Measurements from ENCODE around the gene TLN1.

- TF ChIP-seq, protein P1, sequence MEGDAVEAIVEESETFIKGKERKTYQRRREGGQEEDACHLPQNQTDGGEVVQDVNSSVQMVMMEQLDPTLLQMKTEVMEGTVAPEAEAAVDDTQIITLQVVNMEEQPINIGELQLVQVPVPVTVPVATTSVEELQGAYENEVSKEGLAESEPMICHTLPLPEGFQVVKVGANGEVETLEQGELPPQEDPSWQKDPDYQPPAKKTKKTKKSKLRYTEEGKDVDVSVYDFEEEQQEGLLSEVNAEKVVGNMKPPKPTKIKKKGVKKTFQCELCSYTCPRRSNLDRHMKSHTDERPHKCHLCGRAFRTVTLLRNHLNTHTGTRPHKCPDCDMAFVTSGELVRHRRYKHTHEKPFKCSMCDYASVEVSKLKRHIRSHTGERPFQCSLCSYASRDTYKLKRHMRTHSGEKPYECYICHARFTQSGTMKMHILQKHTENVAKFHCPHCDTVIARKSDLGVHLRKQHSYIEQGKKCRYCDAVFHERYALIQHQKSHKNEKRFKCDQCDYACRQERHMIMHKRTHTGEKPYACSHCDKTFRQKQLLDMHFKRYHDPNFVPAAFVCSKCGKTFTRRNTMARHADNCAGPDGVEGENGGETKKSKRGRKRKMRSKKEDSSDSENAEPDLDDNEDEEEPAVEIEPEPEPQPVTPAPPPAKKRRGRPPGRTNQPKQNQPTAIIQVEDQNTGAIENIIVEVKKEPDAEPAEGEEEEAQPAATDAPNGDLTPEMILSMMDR (conservative IDR thresholded peaks at IDR 0.05; ENCODE audit: low read depth in 2 of 2), result no peak
- TF ChIP-seq EZH2phosphoT487 (IDR thresholded peaks at IDR 0.05; ENCODE audit: unreplicated experiment), result no peak
- TF ChIP-seq, protein P2, sequence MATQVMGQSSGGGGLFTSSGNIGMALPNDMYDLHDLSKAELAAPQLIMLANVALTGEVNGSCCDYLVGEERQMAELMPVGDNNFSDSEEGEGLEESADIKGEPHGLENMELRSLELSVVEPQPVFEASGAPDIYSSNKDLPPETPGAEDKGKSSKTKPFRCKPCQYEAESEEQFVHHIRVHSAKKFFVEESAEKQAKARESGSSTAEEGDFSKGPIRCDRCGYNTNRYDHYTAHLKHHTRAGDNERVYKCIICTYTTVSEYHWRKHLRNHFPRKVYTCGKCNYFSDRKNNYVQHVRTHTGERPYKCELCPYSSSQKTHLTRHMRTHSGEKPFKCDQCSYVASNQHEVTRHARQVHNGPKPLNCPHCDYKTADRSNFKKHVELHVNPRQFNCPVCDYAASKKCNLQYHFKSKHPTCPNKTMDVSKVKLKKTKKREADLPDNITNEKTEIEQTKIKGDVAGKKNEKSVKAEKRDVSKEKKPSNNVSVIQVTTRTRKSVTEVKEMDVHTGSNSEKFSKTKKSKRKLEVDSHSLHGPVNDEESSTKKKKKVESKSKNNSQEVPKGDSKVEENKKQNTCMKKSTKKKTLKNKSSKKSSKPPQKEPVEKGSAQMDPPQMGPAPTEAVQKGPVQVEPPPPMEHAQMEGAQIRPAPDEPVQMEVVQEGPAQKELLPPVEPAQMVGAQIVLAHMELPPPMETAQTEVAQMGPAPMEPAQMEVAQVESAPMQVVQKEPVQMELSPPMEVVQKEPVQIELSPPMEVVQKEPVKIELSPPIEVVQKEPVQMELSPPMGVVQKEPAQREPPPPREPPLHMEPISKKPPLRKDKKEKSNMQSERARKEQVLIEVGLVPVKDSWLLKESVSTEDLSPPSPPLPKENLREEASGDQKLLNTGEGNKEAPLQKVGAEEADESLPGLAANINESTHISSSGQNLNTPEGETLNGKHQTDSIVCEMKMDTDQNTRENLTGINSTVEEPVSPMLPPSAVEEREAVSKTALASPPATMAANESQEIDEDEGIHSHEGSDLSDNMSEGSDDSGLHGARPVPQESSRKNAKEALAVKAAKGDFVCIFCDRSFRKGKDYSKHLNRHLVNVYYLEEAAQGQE (IDR thresholded peaks at IDR 0.05; ENCODE audit: unreplicated experiment), result no peak
- no peak for TF ChIP-seq EZH2 (IDR thresholded peaks at IDR 0.05; ENCODE audit: low read depth, unreplicated experiment)
- no peak for TF ChIP-seq JUNB (IDR thresholded peaks at IDR 0.05; ENCODE audit: unreplicated experiment)
- no peak for TF ChIP-seq POLR2AphosphoS5 (IDR thresholded peaks at IDR 0.05; ENCODE audit: low read depth)
- TF ChIP-seq, protein P3, sequence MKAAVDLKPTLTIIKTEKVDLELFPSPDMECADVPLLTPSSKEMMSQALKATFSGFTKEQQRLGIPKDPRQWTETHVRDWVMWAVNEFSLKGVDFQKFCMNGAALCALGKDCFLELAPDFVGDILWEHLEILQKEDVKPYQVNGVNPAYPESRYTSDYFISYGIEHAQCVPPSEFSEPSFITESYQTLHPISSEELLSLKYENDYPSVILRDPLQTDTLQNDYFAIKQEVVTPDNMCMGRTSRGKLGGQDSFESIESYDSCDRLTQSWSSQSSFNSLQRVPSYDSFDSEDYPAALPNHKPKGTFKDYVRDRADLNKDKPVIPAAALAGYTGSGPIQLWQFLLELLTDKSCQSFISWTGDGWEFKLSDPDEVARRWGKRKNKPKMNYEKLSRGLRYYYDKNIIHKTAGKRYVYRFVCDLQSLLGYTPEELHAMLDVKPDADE (IDR thresholded peaks at IDR 0.05), result no peak
- no peak for TF ChIP-seq STAT1 (IDR thresholded peaks at IDR 0.05; ENCODE audit: unreplicated experiment)
- TF ChIP-seq ZNF331 (CRISPR knock-in tag; IDR thresholded peaks at IDR 0.05; ENCODE audit: low read depth), result no peak
- no peak for TF ChIP-seq CREB1 (CRISPR knock-in tag; IDR thresholded peaks at IDR 0.05; ENCODE audit: low read depth)
- no peak for TF ChIP-seq ZNF114 (CRISPR knock-in tag; IDR thresholded peaks at IDR 0.05)
These were observed 35.0 kb upstream of the TLN1 start for GRCh38 chr9:35766997-35767396.
